Upper lobe of left lung (tissue), 4 donors: Measurements from ENCODE around the gene EDC3.

Experiments
- CTCF ChIP-seq, 6 experiments: fragments of 450-650 bp in 4 of 6; fragments of 200-600 bp in 2 of 6; sonication (generic) in 2 of 6; IDR thresholded peaks; one replicate each; pipeline ENCODE4 v1.5.1; 2016 to 2019; ENCODE audit warnings: antibody characterized with exemption in 6 of 6
- POLR2A ChIP-seq, 4 donors: fragments of 450-650 bp; IDR thresholded peaks; one replicate each; pipeline ENCODE4 v1.5.1; 2016 to 2017; ENCODE audit warnings: antibody characterized with exemption in 4 of 4, mild to moderate bottlenecking in 2 of 4
- POLR2AphosphoS5 ChIP-seq, 2 donors: sonication (generic); formaldehyde crosslinking; IDR thresholded peaks; one replicate each; pipeline ENCODE4 v1.5.1; 2017; ENCODE audit warnings: antibody characterized with exemption in 2 of 2

DNA sequence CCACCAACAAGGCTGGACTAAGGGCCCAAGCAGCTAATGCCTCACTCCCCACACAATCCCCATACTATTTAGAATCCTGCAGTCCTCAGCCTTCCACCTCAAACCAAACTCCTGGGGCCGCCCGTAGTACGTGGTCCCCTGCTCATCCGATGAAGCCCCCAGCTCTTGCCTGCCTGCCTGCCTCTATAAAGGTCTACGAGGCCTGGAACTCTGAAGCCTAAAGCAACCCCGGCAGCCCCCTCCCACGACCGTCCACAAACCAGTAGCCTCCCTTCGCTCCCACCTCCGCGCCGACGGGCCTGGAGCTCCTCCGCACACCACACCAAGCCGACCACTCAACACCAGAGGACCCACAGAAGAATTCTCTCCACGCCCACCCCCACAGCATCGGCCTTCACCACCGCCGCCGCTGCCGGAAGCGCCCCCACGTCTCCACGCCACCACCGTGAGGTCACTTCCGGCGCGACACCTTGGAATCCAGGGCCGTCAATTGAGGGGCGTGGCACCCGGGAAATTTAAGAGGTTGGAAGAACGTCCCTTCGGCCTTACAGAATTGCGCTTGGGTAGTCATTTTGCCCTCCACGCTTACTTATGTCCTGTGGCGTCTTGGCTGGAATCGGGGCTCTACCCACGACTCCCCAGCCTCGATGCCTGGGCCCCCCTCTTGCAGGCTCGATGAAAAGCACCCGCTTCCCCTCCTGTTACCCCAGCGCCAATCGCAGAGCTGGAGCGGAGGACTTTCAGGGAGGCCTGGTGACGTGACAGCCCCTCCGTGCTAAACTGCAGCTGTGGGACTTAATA, at the start of gene EDC3:
- TF ChIP-seq POLR2A (IDR thresholded peaks at IDR 0.05) (peak in 2 of 4 donors; percentile 30 to 56), CTCF (IDR thresholded peaks at IDR 0.05) (peak in 2 of 6 experiments; percentile 12 to 27), POLR2AphosphoS5 (IDR thresholded peaks at IDR 0.05) (peak; percentile 85 to 94)
